Measurements from ENCODE around the gene NTNG1.

NTNG1 gene

DNA sequence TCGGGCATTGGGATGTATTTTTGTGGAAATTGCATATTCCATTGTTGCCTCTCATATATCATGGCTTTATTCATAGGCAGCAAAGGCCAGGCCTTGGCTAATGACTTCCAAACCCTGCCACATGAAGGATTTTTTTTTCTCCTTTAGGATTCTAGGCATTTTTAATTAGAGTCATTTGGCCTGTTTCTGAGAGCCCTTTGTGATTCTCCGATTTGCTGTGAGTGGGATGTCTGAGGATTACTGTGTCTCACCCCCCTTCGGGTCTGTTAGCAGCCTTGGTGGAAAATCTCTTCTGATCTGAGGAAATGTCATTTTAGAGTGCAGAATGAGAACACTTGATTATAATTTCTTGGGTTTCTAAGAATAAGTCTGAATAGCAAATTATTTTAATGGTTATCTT is 253.5 kb downstream of the NTNG1 start:
- no peaks in the 10 kb centered on the region for H3K4me1 ChIP-seq

DNA sequence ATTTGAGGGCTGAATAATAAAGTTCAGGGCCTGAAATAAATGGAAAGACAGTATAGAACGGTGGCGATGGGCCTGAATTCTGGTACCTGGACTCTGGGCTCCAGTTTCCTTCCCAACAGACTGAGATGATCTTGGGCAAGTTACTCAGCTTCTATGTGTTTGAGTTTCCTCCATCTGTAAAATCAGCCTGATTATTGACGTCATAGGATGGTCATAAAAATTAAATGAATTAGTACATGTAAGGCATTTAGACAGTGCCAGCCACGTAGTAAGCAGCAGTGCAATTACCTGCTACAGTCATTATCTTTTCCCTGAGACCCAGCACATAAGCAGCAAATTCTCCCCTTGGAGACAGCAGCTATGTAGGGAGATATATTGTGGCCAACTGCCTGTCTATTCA is 260.9 kb downstream of the NTNG1 start:
- no peak overlapping the region for H3K9ac ChIP-seq
- H3K4me1 ChIP-seq: no peaks in the 10 kb centered on the region
- TF ChIP-seq, protein P1, sequence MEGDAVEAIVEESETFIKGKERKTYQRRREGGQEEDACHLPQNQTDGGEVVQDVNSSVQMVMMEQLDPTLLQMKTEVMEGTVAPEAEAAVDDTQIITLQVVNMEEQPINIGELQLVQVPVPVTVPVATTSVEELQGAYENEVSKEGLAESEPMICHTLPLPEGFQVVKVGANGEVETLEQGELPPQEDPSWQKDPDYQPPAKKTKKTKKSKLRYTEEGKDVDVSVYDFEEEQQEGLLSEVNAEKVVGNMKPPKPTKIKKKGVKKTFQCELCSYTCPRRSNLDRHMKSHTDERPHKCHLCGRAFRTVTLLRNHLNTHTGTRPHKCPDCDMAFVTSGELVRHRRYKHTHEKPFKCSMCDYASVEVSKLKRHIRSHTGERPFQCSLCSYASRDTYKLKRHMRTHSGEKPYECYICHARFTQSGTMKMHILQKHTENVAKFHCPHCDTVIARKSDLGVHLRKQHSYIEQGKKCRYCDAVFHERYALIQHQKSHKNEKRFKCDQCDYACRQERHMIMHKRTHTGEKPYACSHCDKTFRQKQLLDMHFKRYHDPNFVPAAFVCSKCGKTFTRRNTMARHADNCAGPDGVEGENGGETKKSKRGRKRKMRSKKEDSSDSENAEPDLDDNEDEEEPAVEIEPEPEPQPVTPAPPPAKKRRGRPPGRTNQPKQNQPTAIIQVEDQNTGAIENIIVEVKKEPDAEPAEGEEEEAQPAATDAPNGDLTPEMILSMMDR (IDR thresholded peaks at IDR 0.05): no peak
- no peaks in the 10 kb centered on the region for H3K36me3 ChIP-seq (ENCODE audit: control insufficient read depth, insufficient read depth, low read length)
- no peak overlapping the region for H2AFZ ChIP-seq
- no peak overlapping the region for H3K27ac ChIP-seq
- H3K4me2 ChIP-seq (ENCODE audit: low read length): no peak overlapping the region
- H3K9me3 ChIP-seq (ENCODE audit: control insufficient read depth, low read length): no peaks in the 10 kb centered on the region
- no peaks in the 10 kb centered on the region for H3K79me2 ChIP-seq
- H3K4me3 ChIP-seq (ENCODE audit: low read depth, low read length): no peak overlapping the region
- no peaks in the 10 kb centered on the region for H3K27me3 ChIP-seq (ENCODE audit: control insufficient read depth, insufficient read depth, low read length)

More for the DNA sequence above, 253.5 kb downstream of the NTNG1 start:
- H3K4me3 ChIP-seq (ENCODE audit: low read depth, low read length): no peak overlapping the region
- no peaks in the 10 kb centered on the region for H3K36me3 ChIP-seq (ENCODE audit: control insufficient read depth, insufficient read depth, low read length)
- H3K27ac ChIP-seq: no peak overlapping the region
- no peak overlapping the region for H2AFZ ChIP-seq
- no peak overlapping the region for H3K4me2 ChIP-seq (ENCODE audit: low read length)
- TF ChIP-seq, protein P1 (IDR thresholded peaks at IDR 0.05): no peak
- H3K9ac ChIP-seq: no peak overlapping the region
- no peaks in the 10 kb centered on the region for H3K79me2 ChIP-seq
- H3K27me3 ChIP-seq (ENCODE audit: control insufficient read depth, insufficient read depth, low read length): no peaks in the 10 kb centered on the region
- no peaks in the 10 kb centered on the region for H3K9me3 ChIP-seq (ENCODE audit: control insufficient read depth, low read length)

DNA sequence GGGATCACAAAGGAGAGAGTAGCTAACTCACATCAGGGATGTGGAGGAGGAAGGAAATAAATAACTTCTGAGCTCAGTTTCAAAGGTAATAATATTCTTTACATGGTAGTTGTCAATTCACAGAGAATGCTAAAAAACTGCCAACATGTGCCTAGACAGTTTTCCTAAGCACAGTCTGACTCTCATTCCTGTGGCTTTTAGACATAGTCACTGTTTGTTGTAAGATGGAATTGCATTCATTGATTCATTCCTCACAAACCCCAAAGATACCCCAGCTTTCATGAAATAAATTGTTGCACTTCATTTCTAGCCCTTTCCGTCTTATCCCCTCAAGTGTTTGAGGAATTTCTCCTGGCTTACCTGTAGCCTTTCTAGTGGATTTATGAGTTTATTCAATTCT is 263.9 kb downstream of the NTNG1 start:
- Histone ChIP-seq H3K79me2 (no peaks in the 10 kb centered on the region), H3K4me3 (ENCODE audit: low read depth, low read length) (no peak overlapping the region), H3K4me1 (no peaks in the 10 kb centered on the region), H3K4me2 (ENCODE audit: low read length) (no peak overlapping the region), H3K27me3 (ENCODE audit: control insufficient read depth, insufficient read depth, low read length) (no peaks in the 10 kb centered on the region), H3K36me3 (ENCODE audit: control insufficient read depth, insufficient read depth, low read length) (no peaks in the 10 kb centered on the region), H3K27ac (no peak overlapping the region), H3K9me3 (ENCODE audit: control insufficient read depth, low read length) (no peaks in the 10 kb centered on the region), H3K9ac (no peak overlapping the region), H2AFZ (no peak overlapping the region)
- TF ChIP-seq, protein P1 (IDR thresholded peaks at IDR 0.05): no peak

DNA sequence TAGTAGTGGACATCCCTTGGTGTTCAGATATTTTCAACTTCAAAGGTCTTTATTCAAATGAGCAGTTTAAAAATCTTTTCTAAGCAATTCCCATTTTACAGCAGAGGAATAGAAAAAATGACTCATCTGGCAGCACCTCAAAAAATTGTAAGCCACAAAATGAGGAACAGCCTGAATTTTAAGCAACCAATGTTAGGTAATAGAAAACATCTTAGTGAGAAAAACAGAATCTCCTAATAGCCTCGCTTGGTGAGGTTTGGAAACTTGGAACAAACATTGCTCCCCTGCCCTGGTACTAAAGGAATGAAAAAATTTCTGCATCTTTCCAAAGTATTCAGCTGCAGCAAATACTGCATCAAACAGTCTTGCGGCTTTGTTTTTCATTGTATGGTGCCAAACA is 264.4 kb downstream of the NTNG1 start:
- Histone ChIP-seq H3K9ac (no peak overlapping the region), H3K79me2 (no peaks in the 10 kb centered on the region), H3K27me3 (ENCODE audit: control insufficient read depth, insufficient read depth, low read length) (no peaks in the 10 kb centered on the region), H3K36me3 (ENCODE audit: control insufficient read depth, insufficient read depth, low read length) (no peaks in the 10 kb centered on the region), H3K4me2 (ENCODE audit: low read length) (no peak overlapping the region), H3K4me1 (no peaks in the 10 kb centered on the region), H3K27ac (no peak overlapping the region), H2AFZ (no peak overlapping the region), H3K4me3 (ENCODE audit: low read depth, low read length) (no peak overlapping the region), H3K9me3 (ENCODE audit: control insufficient read depth, low read length) (no peaks in the 10 kb centered on the region)
- TF ChIP-seq, protein P1 (IDR thresholded peaks at IDR 0.05): no peak

DNA sequence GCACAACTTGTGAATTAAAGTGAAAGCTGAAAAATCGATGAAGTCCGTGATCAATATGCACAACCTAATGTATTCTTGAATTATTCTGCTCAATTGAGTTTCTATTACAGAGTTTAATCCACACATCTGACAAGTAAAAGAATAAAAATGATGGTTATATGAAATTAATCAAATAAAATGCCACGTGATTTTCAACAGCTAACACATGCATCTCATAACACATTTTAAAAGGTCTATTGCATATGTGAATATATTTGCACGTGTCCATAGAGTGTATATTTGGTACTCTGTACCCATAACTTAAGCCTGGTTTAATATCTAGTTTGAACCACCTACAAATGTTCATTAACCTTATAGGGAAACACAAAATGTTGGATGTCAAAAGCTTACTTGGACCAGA is 266.2 kb downstream of the NTNG1 start:
- Histone ChIP-seq H3K9me3 (ENCODE audit: control insufficient read depth, low read length) (no peaks in the 10 kb centered on the region), H2AFZ (no peak overlapping the region), H3K4me3 (ENCODE audit: low read depth, low read length) (no peak overlapping the region), H3K36me3 (ENCODE audit: control insufficient read depth, insufficient read depth, low read length) (no peaks in the 10 kb centered on the region), H3K27me3 (ENCODE audit: control insufficient read depth, insufficient read depth, low read length) (no peaks in the 10 kb centered on the region), H3K9ac (no peak overlapping the region), H3K4me1 (no peaks in the 10 kb centered on the region), H3K4me2 (ENCODE audit: low read length) (no peak overlapping the region), H3K79me2 (no peaks in the 10 kb centered on the region), H3K27ac (no peak overlapping the region)
- TF ChIP-seq, protein P1 (IDR thresholded peaks at IDR 0.05): no peak
